Effector memory CD8-positive, alpha-beta T cell (primary cell): ENCODE measurements around the gene FLYWCH1.
"Not testable (repeated sequence)": the region's sequence is repeated elsewhere in the genome, so short reads cannot be mapped to it uniquely, and the experiment has no call there.

Source experiments
- ATAC-seq: fragments of 150-1000 bp; cut with Tn5 transposase; replicated peaks from 2 replicates; pipeline ENCODE4 v1.10.0; 2021; ENCODE audit warnings: mild to moderate bottlenecking, moderate library complexity
- DNase-seq, 3 experiments: peaks; one replicate each; pipeline ENCODE4 v3.0.0; 2021
- H3K27ac Mint-ChIP-seq, 2 donors: one replicate each; pipeline ENCODE4 v1.8.0; 2022; ENCODE audit warnings: mild to moderate bottlenecking in 2 of 2, mixed read lengths in 2 of 2, moderate library complexity in 2 of 2
- H3K27me3 Mint-ChIP-seq, 2 donors: one replicate each; pipeline ENCODE4 v1.8.0; 2022; ENCODE audit warnings: mixed read lengths in 2 of 2
- H3K36me3 Mint-ChIP-seq: one replicate; pipeline ENCODE4 v1.8.0; 2022; ENCODE audit warnings: mild to moderate bottlenecking, moderate library complexity, mixed read lengths; ENCODE audit not compliant: insufficient read depth
- H3K4me1 Mint-ChIP-seq, 2 donors: one replicate each; pipeline ENCODE4 v1.8.0; 2022; ENCODE audit warnings: low read depth in 2 of 2, mixed read lengths in 2 of 2
- H3K4me3 Mint-ChIP-seq, 2 donors: one replicate each; pipeline ENCODE4 v1.8.0; 2022; ENCODE audit warnings: mild to moderate bottlenecking in 2 of 2, mixed read lengths in 2 of 2, moderate library complexity in 2 of 2
- H3K9me3 Mint-ChIP-seq, 2 donors: one replicate each; pipeline ENCODE4 v1.8.0; 2022; ENCODE audit warnings: mixed read lengths in 2 of 2

FLYWCH1 gene

GRCh38 chr16:2925951-2926649 lies 14.4 kb downstream of the FLYWCH1 start:
- H3K9me3 Mint-ChIP-seq = no peaks in the 10 kb centered on the region

GRCh38 chr16:2926650-2926999 lies 14.9 kb downstream of the FLYWCH1 start:
- H3K27ac Mint-ChIP-seq = peak overlapping the region; percentile 14 to 65
- DNase-seq = no peak
- H3K4me1 Mint-ChIP-seq = peaks cover 10 to 12% of the 10 kb centered on the region in 2 donors
- peaks cover 21% of the 10 kb centered on the region for H3K36me3 Mint-ChIP-seq
- no peaks in the 10 kb centered on the region for H3K9me3 Mint-ChIP-seq
- H3K27me3 Mint-ChIP-seq = no peaks in the 10 kb centered on the region
- peak overlapping the region in 1 of 2 donors; percentile 47 for H3K4me3 Mint-ChIP-seq
- ATAC-seq = no peak

More at GRCh38 chr16:2925951-2926649, 14.4 kb downstream of the FLYWCH1 start:
- no peaks in the 10 kb centered on the region for H3K27me3 Mint-ChIP-seq
- DNase-seq (no peak), ATAC-seq (no peak)
- peaks cover 19% of the 10 kb centered on the region for H3K36me3 Mint-ChIP-seq
- H3K4me3 Mint-ChIP-seq = no peak overlapping the region
- peak overlapping the region in 1 of 2 donors; percentile 14 for H3K27ac Mint-ChIP-seq
- peaks cover 10 to 12% of the 10 kb centered on the region in 2 donors for H3K4me1 Mint-ChIP-seq

- H3K9me3 Mint-ChIP-seq = no peaks in the 10 kb centered on the region
- no peaks in the 10 kb centered on the region for H3K27me3 Mint-ChIP-seq
- peak; percentile 86 to 91 (median 87) for DNase-seq
- H3K27ac Mint-ChIP-seq = peak overlapping the region; percentile 14 to 65
- H3K4me1 Mint-ChIP-seq = peaks cover 10 to 12% of the 10 kb centered on the region in 2 donors
- peak; percentile 100 for ATAC-seq
- H3K4me3 Mint-ChIP-seq = peak overlapping the region in 1 of 2 donors; percentile 47
- H3K36me3 Mint-ChIP-seq = peaks cover 26% of the 10 kb centered on the region
Measured at GRCh38 chr16:2927010-2927646, 15.4 kb downstream of the FLYWCH1 start.

- not testable (repeated sequence) for H3K27ac Mint-ChIP-seq, ATAC-seq, H3K27me3 Mint-ChIP-seq, DNase-seq, H3K9me3 Mint-ChIP-seq, H3K4me3 Mint-ChIP-seq
- H3K36me3 Mint-ChIP-seq = peaks cover 24% of the 10 kb centered on the region
- H3K4me1 Mint-ChIP-seq = peaks cover 8 to 12% of the 10 kb centered on the region in 2 donors
Measured at GRCh38 chr16:2928151-2928550, 16.4 kb downstream of the FLYWCH1 start.

GRCh38 chr16:2928796-2929195 lies 17.1 kb downstream of the FLYWCH1 start:
- peaks cover 22% of the 10 kb centered on the region for H3K36me3 Mint-ChIP-seq
- H3K4me3 Mint-ChIP-seq = no peak overlapping the region
- DNase-seq (no peak), ATAC-seq (no peak)
- no peaks in the 10 kb centered on the region for H3K9me3 Mint-ChIP-seq
- H3K27me3 Mint-ChIP-seq = no peaks in the 10 kb centered on the region
- H3K27ac Mint-ChIP-seq = peak overlapping the region in 1 of 2 donors; percentile 71
- H3K4me1 Mint-ChIP-seq = peaks cover 8 to 12% of the 10 kb centered on the region in 2 donors

GRCh38 chr16:2929693-2930092 lies 18.0 kb downstream of the FLYWCH1 start:
- Mint-ChIP-seq H3K4me3 (no peak overlapping the region), H3K27me3 (no peaks in the 10 kb centered on the region)

GRCh38 chr16:2930236-2930635 lies 18.5 kb downstream of the FLYWCH1 start:
- Mint-ChIP-seq H3K27me3 (no peaks in the 10 kb centered on the region), H3K4me1 (peaks cover 11 to 12% of the 10 kb centered on the region in 2 donors), H3K27ac (peak overlapping the region in 1 of 2 donors; percentile 10), H3K9me3 (no peaks in the 10 kb centered on the region), H3K4me3 (no peak overlapping the region), H3K36me3 (peaks cover 26% of the 10 kb centered on the region)
- DNase-seq = no peak
- no peak for ATAC-seq

More at GRCh38 chr16:2929693-2930092, 18.0 kb downstream of the FLYWCH1 start:
- DNase-seq = no peak
- no peak for ATAC-seq
- Mint-ChIP-seq H3K9me3 (no peaks in the 10 kb centered on the region), H3K36me3 (peaks cover 22% of the 10 kb centered on the region), H3K27ac (peak overlapping the region in 1 of 2 donors; percentile 10), H3K4me1 (peaks cover 11 to 12% of the 10 kb centered on the region in 2 donors)

- not testable (repeated sequence) for H3K9me3 Mint-ChIP-seq, DNase-seq, H3K4me3 Mint-ChIP-seq, H3K27me3 Mint-ChIP-seq, ATAC-seq, H3K27ac Mint-ChIP-seq
- Mint-ChIP-seq H3K4me1 (peaks cover 9 to 11% of the 10 kb centered on the region in 2 donors), H3K36me3 (peaks cover 37% of the 10 kb centered on the region)
Measured at GRCh38 chr16:2931231-2931914, 19.6 kb downstream of the FLYWCH1 start.

GRCh38 chr16:2933136-2933535 lies 21.4 kb downstream of the FLYWCH1 start:
- H3K27ac Mint-ChIP-seq = no peak overlapping the region
- H3K4me1 Mint-ChIP-seq = peaks cover 0 to 3% of the 10 kb centered on the region in 2 donors
- no peaks in the 10 kb centered on the region for H3K27me3 Mint-ChIP-seq
- H3K4me3 Mint-ChIP-seq = no peak overlapping the region
- no peak for ATAC-seq
- peaks cover 37% of the 10 kb centered on the region for H3K36me3 Mint-ChIP-seq
- H3K9me3 Mint-ChIP-seq = no peaks in the 10 kb centered on the region
- DNase-seq = no peak

- peaks cover 43% of the 10 kb centered on the region for H3K36me3 Mint-ChIP-seq
- no peaks in the 10 kb centered on the region for H3K27me3 Mint-ChIP-seq
- H3K4me1 Mint-ChIP-seq = peaks cover 0 to 3% of the 10 kb centered on the region in 2 donors
- ATAC-seq (no peak), DNase-seq (no peak)
- H3K27ac Mint-ChIP-seq = no peak overlapping the region
- H3K9me3 Mint-ChIP-seq = no peaks in the 10 kb centered on the region
- H3K4me3 Mint-ChIP-seq = no peak overlapping the region
Measured at GRCh38 chr16:2933701-2934100, 22.0 kb downstream of the FLYWCH1 start.

- Mint-ChIP-seq H3K36me3 (peaks cover 47% of the 10 kb centered on the region), H3K4me1 (peaks cover 0 to 3% of the 10 kb centered on the region in 2 donors), H3K4me3 (no peak overlapping the region), H3K27ac (peak overlapping the region in 1 of 2 donors; percentile 23), H3K9me3 (no peaks in the 10 kb centered on the region), H3K27me3 (no peaks in the 10 kb centered on the region)
- ATAC-seq (no peak), DNase-seq (no peak)
Measured at GRCh38 chr16:2934450-2934849, 22.7 kb downstream of the FLYWCH1 start.

- Mint-ChIP-seq H3K9me3 (no peaks in the 10 kb centered on the region), H3K27me3 (no peaks in the 10 kb centered on the region), H3K27ac (no peak overlapping the region), H3K36me3 (peaks cover 55% of the 10 kb centered on the region), H3K4me3 (no peak overlapping the region), H3K4me1 (peaks cover 0 to 3% of the 10 kb centered on the region in 2 donors)
- DNase-seq (no peak), ATAC-seq (no peak)
Measured at GRCh38 chr16:2936436-2937011, 24.8 kb downstream of the FLYWCH1 start.

GRCh38 chr16:2937170-2937569 lies 25.4 kb downstream of the FLYWCH1 start:
- Mint-ChIP-seq H3K9me3 (no peaks in the 10 kb centered on the region), H3K4me1 (peaks cover 0 to 3% of the 10 kb centered on the region in 2 donors), H3K4me3 (no peak overlapping the region), H3K36me3 (peaks cover 54% of the 10 kb centered on the region), H3K27ac (no peak overlapping the region), H3K27me3 (no peaks in the 10 kb centered on the region)
- ATAC-seq (no peak), DNase-seq (no peak)
